NOMO-1 treated with DMSO at 0.1 percent for 48 hours (cell line): ENCODE measurements around the gene RASA2.
"Not testable (repeated sequence)": the region's sequence is repeated elsewhere in the genome, so short reads cannot be mapped to it uniquely, and the experiment has no call there.

Experiments
- DNase-seq: peaks from one replicate; lab custom pipeline; 2025; ENCODE audit not compliant: unreplicated experiment; lab: John Stamatoyannopoulos, UW

RASA2 gene

DNA sequence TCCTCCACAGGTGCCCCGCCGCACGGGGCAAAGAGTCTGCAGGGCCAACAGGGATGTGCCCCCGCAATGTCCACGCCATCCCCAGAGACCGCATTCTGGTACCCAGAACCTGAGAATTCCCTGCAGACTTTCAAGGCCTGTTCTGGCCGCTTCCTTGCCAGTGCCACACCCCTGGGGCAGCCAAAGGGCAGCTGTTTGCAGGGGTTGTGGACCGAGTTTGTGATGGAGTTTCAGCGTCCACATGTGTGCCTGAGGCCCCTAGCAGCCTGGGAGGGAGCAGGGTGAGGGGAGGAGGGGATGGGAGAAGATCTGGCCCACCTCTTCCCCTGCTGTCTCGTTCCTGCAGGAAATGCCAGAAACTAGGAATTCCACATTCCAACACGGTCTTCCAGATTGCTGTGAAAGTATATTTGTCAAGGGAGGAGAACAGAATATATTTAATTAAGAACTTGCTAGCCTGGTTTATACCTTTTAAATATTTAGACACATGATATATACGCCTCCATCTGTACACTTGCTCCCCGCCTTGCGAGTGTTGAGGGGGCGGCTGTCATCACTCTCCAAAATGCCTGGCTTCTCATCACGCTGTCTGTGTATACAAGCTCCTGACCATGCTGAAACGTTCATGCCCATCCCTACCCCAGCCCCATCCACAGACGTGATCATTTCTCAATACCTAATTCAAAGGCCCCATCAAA, 31.1 kb upstream of the RASA2 start:
- DNase-seq, result no peak

DNA sequence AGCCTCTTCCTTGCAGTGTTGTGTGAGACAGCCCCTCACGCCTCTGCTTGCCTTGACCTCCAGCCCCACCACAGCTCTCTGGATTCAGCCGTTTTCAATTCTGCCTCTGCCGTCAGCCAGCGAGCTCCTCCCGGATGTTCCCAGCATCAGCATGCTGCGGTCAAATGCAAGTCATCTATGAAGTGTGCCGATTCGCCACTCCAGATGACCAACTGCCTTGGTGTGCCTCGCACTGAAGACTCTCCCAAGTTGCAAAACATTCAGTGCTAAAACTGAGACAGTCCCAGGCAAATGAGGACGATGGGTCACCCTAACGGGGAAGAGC, 30.6 kb upstream of the RASA2 start:
- DNase-seq, result no peak

DNA sequence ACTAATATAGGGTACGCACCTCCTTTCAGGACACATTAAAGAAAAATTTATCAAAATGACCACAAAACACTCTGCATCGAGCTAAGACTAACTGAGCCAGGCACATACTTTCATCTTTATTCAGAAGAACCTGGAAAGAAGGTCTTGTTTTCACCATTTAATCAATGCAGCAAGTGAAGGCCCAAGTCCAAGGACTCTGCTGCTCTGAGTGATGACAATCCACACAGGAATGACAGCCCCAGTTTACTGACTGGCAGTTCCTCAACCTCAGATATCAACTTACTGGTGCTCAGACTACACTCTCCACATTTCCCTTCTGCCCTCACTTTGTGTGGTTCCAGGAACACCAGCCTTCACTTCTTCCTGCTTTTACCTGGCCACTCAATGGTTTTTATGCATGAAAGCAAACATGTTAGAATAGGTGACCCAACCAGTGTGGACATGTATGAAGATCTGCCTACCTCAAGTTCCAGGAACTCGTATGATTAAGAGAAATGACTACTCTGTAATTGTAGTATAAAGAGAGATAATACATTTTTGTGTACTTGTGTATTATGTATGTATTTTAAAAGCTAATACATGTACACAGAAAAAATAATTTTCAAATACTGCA, 29.1 kb upstream of the RASA2 start:
- DNase-seq, result no peak

DNA sequence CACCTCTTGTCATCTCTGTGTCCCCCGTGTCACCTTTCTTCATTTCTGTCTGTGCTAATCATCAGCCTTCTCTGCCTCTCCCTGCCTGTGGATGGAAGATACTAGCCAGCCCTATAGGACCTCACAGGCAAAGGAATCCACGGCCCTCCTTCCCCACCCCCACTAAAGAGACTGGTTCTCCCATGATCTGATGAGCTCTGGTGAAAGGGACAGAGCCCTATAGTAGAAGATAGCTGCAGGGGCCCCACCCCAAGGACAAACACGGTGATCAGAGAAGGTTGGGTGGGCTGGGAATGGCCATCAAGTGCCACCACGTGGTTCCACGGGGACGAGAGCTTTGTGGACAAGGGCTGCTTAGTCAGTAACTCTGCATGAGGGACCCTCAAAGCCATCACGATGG, 27.8 kb upstream of the RASA2 start:
- DNase-seq, result no peak

DNA sequence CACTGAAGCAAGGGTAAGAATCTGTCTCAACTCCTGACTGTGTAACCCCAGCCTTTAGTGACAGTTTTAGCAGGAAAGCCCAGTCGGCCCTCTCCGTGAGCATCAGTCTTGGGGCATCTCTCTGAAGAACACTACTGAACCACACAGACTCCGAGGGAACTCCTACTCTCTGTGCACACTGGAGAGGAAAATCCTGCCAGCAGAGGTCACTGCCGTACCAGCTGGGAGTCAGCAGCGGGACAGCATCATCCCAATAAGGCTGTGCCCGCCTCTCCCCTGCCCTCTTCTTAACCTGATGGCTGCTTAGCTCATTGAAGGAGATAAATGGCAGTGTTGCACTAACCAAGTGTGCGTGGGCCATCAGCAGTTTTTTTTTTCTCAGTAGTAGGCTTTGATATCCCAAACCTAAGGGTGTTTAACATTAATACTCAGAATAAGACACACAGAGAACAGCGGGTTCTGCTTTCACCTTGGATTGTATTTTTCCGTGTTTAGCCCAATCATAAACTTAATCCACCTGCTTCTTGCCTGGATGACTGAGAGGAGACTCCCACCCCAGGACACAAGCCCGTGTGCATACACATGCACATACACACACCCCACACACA, 26.6 kb upstream of the RASA2 start:
- peak; percentile 88 for DNase-seq

DNA sequence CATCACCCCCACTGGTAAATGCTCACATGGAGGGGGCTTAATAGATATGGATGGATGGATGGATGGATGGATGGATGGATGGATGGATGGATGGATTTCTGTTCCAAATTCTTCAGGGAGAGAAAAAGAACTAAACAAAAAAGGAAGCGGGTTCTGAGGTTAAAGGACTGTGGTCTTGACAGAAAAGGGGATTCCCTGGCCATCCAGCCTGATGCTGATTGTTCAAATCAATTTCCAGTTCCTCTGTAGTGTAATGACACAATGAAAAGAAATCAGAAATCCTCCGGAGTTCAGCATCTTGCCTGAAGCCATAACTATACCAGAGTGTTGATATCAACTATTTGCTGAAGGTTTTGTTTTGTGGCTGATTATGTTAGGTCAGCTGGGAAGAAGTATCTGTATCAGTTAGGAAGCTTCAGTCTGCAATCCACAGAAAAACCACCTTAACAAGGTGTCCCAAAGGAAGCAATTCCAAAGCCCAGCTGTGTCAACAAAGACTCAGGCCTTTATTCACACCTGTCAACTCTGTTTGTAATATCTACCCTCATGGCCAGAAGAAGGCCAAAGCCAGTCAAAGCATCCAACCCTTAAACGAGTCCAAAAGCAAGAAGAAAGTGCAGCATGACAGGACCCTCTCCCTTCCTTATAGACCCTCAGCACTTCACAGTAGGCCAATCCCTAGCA, 24.5 kb upstream of the RASA2 start:
- DNase-seq, result no peak

DNA sequence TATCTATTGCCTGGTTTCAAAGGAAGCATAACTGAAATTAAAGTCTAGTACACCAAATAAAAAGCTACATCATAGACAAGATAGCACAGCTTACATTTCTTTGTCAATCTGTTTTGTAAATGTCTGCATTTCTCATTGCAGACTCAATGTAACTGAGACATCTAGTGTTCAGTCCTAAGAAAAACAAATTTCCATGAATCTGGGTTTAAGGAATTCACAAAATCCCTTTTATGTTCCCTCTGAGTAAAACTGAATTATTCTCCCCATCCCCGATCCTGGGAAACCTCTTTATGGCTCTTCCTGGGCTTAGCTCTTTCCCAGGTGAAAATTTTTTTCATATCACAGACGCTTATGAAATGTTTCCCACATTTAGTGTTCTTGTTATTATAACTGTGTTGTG, 21.6 kb upstream of the RASA2 start:
- no peak for DNase-seq

DNA sequence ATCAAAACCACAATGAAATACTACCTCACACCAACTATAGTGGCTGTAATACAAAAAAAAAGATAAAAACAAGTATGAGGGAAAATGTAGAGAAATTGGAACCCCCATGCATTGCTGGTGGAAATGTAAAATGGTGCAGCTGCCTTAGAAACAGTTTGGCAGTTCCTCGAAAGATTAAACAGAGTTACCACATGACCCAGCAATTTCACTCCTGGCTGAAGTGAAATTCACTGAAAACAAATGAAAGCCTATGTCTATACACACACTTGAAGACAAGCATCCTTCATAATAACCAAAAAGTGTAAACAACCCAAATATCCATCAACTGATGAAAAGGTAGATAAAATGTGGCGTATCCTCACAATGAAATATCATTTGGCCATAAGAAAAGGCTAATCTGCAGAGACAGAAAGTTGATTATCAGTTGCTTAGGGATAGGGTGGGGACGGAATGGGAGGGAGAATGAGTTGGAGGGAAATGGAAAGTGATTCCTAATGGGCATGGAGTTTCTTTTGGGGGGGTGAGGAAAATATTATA, 20.1 kb upstream of the RASA2 start:
- DNase-seq, result no peak

DNA sequence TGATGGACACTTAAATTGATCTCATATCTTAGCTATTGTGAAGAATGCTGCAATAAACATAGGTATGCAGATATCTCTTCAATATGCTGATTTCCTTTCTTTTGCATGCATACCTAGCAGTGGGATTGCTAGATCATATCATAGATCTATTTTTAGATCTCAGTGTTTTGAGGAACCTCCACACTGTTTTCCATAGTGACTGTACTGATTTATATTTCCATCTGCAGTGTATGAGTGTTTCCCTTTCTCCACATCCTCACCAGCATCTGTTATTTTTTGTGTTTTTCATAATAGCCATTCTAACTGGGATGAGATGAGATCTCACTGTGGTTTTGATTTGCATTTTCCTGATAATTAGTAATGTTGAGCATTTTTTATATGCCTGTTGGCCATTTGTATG, 17.1 kb upstream of the RASA2 start:
- DNase-seq, result peak; percentile 10

DNA sequence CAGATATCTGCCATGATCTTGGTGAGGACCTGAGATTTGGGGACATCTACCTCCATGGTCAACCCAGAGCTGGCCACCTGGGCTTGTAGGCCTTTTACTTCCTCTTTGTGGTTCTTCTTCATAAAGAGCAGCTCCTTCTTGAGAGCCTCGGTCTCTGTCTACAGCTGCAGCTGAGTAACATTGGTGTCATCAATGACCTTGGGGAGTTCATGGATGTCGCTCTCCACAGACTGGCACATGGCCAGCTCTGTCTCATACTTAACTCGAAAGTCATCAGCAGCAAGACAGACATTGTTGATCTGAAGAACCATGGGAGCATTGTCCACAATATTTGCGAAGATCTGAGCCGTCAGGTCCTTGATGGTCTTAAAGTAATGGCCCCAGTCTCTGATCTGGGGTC, 15.7 kb upstream of the RASA2 start:
- no peak for DNase-seq

DNA sequence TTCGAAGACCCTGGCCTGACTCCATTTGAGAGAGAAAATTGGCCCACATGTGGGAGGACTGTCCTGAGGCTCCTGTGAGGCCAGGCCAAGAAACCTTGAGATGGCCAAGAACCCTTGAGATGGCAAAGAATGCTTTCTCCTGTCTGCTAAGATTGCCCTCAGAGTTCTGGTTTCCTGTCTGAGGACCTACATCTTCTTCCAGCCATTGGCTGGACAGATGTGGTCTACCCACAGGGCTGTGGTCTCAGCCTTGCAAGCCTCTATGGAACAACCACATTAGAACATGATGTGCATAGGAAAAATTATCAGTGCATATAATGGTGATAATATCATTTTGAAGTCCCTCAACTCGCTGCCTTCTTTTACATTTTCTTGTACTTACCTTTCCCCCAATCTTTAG, 10.8 kb upstream of the RASA2 start:
- DNase-seq, result peak; percentile 54

DNA sequence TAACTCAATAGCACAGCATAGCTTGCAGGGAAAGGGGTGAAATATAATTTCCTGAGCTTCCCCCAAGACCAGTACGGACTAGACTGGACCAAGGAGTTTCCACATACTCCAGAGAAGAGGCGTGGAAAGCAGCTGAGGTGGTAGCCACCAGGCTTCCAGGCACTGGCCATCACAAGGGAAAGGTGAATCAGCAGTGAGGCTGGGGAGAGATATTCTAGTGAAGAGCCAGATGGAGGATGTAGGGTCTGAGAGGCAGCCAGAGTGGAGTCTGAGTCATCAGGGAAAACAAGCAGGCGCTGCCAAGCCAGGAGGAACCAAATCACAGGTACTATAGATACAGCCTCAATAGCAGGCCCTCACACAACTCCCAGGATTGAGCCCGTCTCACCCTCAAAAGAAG, 9.6 kb upstream of the RASA2 start:
- no peak for DNase-seq

DNA sequence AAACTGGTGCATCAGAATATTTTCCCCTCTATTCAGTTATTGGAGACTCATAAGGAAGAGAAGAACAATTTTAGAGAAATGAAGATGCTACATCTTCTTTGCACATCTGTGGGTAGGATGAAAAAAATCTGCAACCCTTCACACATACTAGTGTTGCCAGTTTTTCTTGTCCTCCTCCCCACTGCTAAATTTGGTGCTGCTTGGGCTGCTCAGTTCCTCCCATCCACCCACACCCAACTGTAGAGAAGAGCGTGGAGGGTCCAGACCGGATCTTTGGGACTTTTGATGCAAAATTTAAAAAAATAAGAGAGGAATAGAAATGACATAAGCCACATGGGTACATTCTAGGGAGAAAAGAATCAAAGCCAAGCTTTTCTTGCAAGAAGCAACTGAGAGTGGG, 8.7 kb upstream of the RASA2 start:
- no peak for DNase-seq

DNA sequence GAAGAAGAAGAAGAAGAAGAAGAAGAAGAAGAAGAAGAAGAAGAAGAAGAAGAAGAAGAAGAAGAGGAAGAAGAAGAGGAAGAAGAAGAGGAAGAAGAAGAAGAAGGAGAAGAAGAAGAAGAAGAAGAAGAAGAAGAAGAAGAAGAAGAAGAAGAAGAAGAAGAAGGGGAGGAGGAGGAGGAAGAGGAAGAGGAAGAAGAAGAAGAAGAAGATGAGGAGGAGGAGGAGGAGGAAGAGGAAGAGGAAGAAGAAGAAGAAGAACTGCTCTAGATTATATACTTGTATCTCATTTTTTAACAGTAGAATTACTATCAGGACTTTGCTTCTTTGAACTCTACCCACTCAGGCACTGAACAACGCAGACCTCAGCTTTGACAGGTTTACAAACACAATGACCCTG, 8.0 kb upstream of the RASA2 start:
- not testable (repeated sequence) for DNase-seq

DNA sequence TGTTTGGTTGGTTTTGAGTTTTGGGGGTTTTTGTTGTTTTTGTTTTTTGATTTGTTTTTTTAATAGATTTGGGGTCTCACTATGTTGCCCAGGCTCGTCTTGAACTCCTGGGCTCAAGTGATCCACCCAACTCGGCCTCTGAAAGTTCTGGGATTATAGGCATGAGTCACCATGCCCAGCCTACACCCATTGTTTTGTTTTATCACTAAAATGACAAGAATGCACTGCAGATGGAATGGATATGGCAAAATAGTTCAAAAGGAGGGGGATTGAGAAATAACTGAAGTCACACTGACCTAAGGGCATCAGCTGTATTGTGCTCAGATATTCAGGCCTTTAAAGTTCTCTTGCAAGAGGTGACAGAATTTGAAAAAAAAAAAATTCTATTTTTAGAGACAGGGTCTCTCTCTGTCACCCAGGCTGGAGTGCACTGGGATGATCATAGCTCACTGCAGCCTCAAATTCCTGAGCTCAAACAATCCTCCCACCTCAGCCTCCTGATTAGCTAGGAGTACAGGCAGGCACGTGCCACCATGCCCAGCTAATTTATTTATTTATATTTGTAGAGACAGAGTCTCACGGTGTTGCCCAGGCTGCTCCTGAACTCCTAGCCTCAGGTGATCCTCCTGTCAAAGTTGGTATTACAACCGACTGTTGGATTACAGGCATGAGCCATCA, 4.4 kb upstream of the RASA2 start:
- peak; percentile 36 for DNase-seq

DNA sequence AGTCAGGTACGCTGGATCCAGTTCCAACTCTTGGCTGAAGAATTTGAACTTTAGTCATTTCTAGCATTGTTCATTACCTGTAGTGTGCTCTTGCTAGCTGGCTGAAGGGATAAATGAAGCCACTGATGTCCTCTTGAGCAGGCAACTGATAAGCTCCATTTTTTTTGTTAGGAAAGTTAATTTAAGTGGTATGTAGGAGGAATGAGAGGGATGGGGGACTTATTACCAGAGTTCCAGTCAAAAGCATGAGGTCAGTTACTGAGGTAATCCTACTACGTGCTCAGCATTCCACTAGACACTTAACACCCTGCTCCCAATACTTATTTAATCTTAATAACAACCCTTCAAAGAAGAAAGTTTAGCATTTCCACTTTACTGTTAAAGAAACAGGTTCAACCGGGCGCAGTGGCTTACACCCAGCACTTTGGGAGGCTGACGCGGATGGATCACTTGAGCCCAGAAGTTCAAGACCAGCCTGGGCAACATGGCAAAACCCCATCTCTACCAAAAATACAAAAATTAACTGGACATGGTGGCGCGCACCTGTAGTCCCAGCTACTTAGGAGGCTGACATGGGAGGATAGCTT, 2.0 kb upstream of the RASA2 start:
- no peak for DNase-seq

DNA sequence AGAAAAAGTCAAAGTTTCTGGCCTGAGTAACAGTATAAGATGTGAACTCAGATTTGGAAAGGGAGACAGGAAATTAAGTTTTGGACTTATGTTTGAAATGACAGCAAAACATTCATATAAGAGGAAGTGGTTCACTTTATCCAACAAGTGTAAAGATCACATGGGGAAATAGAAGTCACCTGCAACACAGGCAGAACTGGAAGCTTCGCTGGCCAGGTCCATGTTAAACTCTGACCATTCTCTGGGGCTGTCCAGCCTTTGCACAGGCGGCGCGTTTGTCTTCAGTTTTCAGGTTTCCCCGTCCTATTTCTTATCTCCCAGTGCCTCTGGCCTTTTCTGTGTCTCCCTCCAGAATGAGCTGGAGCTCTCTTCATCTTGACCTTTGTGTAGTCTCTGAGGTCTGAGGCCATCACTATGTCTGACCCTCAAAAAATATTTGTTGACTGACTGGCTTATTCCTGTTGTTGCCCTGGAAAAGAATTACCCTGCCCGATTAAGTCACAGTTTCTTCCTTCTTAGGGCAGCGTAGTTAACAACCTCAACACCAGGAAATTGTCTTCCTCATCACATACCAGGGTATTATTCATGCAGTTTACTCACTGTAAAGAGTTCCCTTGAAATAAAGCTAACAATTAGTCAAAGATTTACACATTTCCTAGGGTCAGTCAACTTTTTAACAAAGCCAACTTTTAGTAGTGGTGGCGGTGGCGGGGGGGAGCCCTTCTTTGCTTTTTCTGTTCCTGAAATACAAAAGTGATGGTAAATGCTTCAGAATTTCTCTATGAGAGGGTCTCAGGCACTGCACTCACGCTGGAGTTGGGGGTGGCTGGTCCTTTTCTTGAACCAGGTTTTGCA, 959 bp upstream of the RASA2 start:
- peak; percentile 71 for DNase-seq

DNA sequence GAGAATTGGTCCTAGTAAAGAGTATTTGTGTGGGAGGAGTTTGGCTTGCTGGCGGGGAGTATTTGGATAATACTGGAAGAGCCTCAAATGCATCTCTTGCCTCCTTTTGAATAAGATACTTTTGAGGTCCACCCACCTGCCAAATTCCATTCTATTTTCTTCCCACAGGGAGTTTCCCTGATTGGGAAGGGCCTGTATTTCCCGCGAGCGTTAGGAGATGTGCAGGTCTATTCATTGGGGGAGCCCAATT, 406 bp upstream of the RASA2 start:
- DNase-seq, result no peak

DNA sequence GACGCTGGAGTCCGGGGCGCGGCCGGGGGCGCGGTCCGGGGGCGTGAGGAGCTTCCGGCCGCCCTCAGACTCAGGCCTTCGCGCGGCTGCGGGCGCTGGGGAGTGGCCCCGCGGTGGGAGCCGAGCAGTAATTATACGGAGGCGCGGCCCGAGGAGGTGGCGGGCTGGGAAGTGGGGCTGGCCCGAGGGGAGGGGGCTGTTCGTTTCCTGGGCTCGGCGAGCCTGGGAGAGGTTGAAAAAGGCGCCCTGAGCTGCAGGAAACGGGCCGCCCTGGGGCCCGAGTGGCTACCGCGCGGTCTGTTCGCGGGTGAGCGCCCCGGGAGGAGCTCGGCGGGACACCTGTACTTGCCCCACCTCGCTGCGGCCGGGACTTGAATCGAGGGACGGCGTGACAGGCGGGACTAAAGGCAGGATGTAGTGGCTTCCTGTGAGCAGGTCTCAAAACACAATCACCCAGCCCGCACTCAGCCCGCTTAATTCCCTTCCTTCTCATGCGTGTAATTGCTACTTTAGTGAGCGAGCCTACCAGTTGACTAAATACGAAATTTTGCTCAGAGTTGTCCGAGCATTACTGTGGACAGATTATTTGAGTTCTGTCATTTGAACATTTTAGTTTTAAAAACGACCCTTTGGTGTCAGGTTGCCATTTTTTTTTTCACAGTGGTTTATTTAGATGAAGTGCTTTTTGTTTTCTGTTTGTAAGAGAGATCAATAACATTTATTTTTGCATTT, 860 bp downstream of the RASA2 start:
- DNase-seq, result peak; percentile 84

DNA sequence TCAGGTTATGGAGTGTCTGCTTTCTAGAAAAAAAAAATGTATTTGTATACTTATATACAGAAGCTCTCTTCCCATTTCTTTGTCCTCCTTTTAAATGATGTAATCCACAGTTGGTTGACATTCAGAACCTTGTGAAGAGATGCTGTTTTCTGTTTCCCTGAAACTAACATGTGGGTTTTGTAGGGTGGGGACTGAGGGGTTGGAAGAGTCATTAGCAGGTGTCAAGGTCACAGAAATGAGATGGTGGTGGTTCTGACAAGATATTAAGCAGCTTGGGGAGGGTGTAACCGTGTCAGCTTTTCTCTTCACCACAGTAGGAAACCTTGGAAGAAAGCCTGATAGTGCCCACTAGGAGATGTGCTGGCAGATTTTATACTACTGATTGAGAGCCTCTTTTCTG, 2.4 kb downstream of the RASA2 start:
- no peak for DNase-seq
